Panc1 (cell line): ENCODE measurements around the gene ZNF692. TPM values are rescaled to one million over a fixed set of nuclear protein-coding genes. Genes with fewer than 3 reads are reported as not detected.

Experiments used
- ATAC-seq: fragments of 200-7000 bp; cut with Tn5 transposase; 2 replicates; pipeline ENCODE4 v1.9.1; 2020; ENCODE audit warnings: mild to moderate bottlenecking, moderate library complexity
- BruUV-seq: library from RNA; stranded (reverse); fragments of 400-500 nt; replicated peaks from 2 replicates; lab custom pipeline; 2021; lab: Mats Ljungman, UMichigan
- CTCF ChIA-PET: fragments of 300-600 bp; sonication (Branson Sonifier 250); formaldehyde crosslinking; loops from one replicate; lab custom pipeline; 2022; ENCODE audit warnings: antibody characterized with exemption; lab: Charles Lee
- POLR2A ChIA-PET: fragments of 300-600 bp; sonication (Branson Sonifier 250); formaldehyde crosslinking; loops from one replicate; lab custom pipeline; 2022; ENCODE audit warnings: antibody characterized with exemption; lab: Charles Lee
- DNase-seq: peaks from one replicate; pipeline ENCODE4 v3.0.0-alpha.2; 2010; ENCODE audit warnings: low read depth, low spot score
- H3K27ac ChIP-seq: 2 replicates; pipeline ENCODE4 v1.5.1; 2011; ENCODE audit warnings: mild to moderate bottlenecking, low read length, inconsistent platforms
- H3K27me3 ChIP-seq: fragments of 200-500 bp; sonication (Bioruptor generic); 2 replicates; pipeline ENCODE4 v1.6.0; 2014; ENCODE audit warnings: low read length, inconsistent platforms; ENCODE audit not compliant: control insufficient read depth, insufficient read depth
- H3K36me3 ChIP-seq: fragments of 200-500 bp; sonication (Bioruptor generic); 2 replicates; pipeline ENCODE4 v1.5.1; 2014; ENCODE audit warnings: inconsistent platforms, mild to moderate bottlenecking, low read length, moderate library complexity; ENCODE audit not compliant: control insufficient read depth, insufficient read depth
- H3K4me1 ChIP-seq: 2 replicates; pipeline ENCODE4 v1.5.1; 2011; ENCODE audit warnings: inconsistent platforms, mild to moderate bottlenecking, low read length, moderate library complexity; ENCODE audit not compliant: control insufficient read depth, insufficient read depth
- H3K4me3 ChIP-seq, 2 experiments: 2 replicates each; pipeline ENCODE4 v1.5.1; 2011 to 2012; ENCODE audit warnings: low read depth in 2 of 2, low read length in 2 of 2, mild to moderate bottlenecking in 2 of 2, inconsistent platforms in 1 of 2, moderate library complexity in 1 of 2
- H3K9me3 ChIP-seq: fragments of 200-500 bp; sonication (Bioruptor generic); 2 replicates; pipeline ENCODE4 v1.5.1; 2014; ENCODE audit warnings: low read depth, mild to moderate bottlenecking, inconsistent platforms, low read length, moderate library complexity; ENCODE audit not compliant: control insufficient read depth, insufficient read depth
- CTCF ChIP-seq: fragments of 450-650 bp; IDR thresholded peaks from 2 replicates; pipeline ENCODE4 v1.5.1; 2017; ENCODE audit warnings: mild to moderate bottlenecking
- POLR2AphosphoS5 ChIP-seq: IDR thresholded peaks from 2 replicates; pipeline ENCODE4 v1.6.1; 2012; ENCODE audit warnings: mild to moderate bottlenecking, low read depth, low read length, moderate library complexity
- REST ChIP-seq, 2 experiments: IDR thresholded peaks; 2 replicates each; pipeline ENCODE4 v1.6.1; 2011 to 2012; ENCODE audit warnings: low read depth in 2 of 2, control low read depth in 1 of 2, low read length in 1 of 2, mild to moderate bottlenecking in 1 of 2, moderate library complexity in 1 of 2; ENCODE audit not compliant: insufficient read depth in 1 of 2
- SIN3A ChIP-seq: IDR thresholded peaks from 2 replicates; pipeline ENCODE4 v1.6.1; 2012; ENCODE audit warnings: low read depth, mild to moderate bottlenecking, low read length, moderate library complexity, borderline replicate concordance; ENCODE audit not compliant: insufficient read depth
- TCF7L2 ChIP-seq: IDR thresholded peaks from 2 replicates; pipeline ENCODE4 v1.6.1; 2011; ENCODE audit warnings: mild to moderate bottlenecking, low read depth, low read length, inconsistent platforms
- in situ Hi-C: cut with HindIII; loops from 2 replicates; pipeline ENCODE4 v1.10.0; 2016; ENCODE audit warnings: low sequenced_read_pairs, low pct_unique_long_range_greater_than_20kb
- intact Hi-C: fragments of 100-400 bp; cut with micrococcal nuclease; formaldehyde crosslinking; loops from one replicate; pipeline ENCODE4 v1.10.0; 2022; ENCODE audit not compliant: unreplicated experiment
- total RNA-seq: library from RNA; stranded (reverse); gene quantifications from one replicate; pipeline ENCODE4 v1.2.1, GENCODE V29; 2021; ENCODE audit not compliant: unreplicated experiment

Gene ZNF692
- total RNA-seq, 1 experiment from 2014 or later = 62.3 TPM

- ChIA-PET POLR2A (no interaction called here), CTCF (no interaction called here)
- BruUV-seq = no TSS peak
- H3K9me3 ChIP-seq = no peaks in the 10 kb centered on the region
- H3K27ac ChIP-seq = no peak overlapping the region
- H3K4me3 ChIP-seq = no peak overlapping the region
- in situ Hi-C loops (no loop called here), intact Hi-C loops (no loop called here)
- no peak for DNase-seq
- H3K36me3 ChIP-seq = no peaks in the 10 kb centered on the region
- no peak for ATAC-seq
- peaks cover 12% of the 10 kb centered on the region for H3K4me1 ChIP-seq
- TF ChIP-seq POLR2AphosphoS5 (no peak), SIN3A (no peak), CTCF (no peak)
- H3K27me3 ChIP-seq = no peaks in the 10 kb centered on the region
Measured at GRCh38 chr1:248820041-248820585, 38.8 kb downstream of the ZNF692 start.

- CTCF ChIA-PET = interaction anchor here (0.6 kb wide), 1 partner anchor 13 kb away, joined by 3 read pairs; no protein-coding TSS in a partner anchor
- BruUV-seq = no TSS peak
- POLR2A ChIA-PET = no interaction called here
- DNase-seq (no peak), ATAC-seq (no peak)
- Histone ChIP-seq H3K36me3 (0 out of 2 replicates have a peak, but pooled peaks cover 3% of the 10 kb centered on the region), H3K9me3 (no peaks in the 10 kb centered on the region), H3K4me3 (no peak overlapping the region), H3K27ac (no peak overlapping the region), H3K27me3 (no peaks in the 10 kb centered on the region), H3K4me1 (0 out of 2 replicates have a peak, but pooled peaks cover 3% of the 10 kb centered on the region)
- intact Hi-C loops = no loop called here
- in situ Hi-C loops = no loop called here
- no peak for TF ChIP-seq SIN3A
- TF ChIP-seq CTCF = no peak
- no peak for TF ChIP-seq REST (IDR thresholded peaks at IDR 0.05; ENCODE audit: insufficient read depth in 1 of 2, low read depth in 2 of 2, low read length in 1 of 2)
- no peak for TF ChIP-seq POLR2AphosphoS5
- TF ChIP-seq TCF7L2 = no peak
Measured at GRCh38 chr1:248818505-248819374, 40.1 kb downstream of the ZNF692 start.
